CD4-positive, alpha-beta T cell treated with Interleukin-17A for 4 hours (primary cell): ENCODE data around the gene COL13A1.

Source experiments
- DNase-seq: peaks from one replicate; pipeline ENCODE4 v3.0.0-alpha.2; 2020; ENCODE audit warnings: mixed read lengths

The COL13A1 gene

DNA sequence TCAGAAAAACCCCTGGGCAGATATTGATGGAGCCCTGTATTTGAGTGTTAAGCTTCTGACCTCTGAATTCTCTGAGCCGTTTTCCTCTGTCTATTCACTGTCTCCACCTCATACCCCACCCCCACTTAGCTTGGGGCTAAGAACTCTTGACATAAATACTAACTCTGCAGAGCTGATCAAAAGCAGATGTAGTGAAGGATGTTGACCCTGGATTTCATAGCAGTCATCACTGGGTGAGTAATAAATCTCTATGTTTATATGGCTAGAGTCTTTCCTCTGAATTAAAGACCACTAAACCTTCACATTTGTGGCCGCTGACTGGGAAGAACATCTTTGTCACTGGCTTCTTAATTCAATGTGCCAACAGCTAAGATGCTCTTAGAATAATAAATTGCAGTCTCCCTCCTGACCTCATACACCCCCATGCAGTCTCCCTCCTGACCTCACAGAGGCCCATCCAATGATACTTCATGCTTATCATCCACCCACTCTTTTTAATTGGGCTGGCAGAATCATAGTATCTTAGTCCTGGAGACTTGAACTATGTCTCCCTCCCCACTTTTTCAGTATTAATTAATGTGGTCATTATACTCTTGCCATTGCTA is 172.9 kb downstream of the COL13A1 start:
- DNase-seq: no peak

DNA sequence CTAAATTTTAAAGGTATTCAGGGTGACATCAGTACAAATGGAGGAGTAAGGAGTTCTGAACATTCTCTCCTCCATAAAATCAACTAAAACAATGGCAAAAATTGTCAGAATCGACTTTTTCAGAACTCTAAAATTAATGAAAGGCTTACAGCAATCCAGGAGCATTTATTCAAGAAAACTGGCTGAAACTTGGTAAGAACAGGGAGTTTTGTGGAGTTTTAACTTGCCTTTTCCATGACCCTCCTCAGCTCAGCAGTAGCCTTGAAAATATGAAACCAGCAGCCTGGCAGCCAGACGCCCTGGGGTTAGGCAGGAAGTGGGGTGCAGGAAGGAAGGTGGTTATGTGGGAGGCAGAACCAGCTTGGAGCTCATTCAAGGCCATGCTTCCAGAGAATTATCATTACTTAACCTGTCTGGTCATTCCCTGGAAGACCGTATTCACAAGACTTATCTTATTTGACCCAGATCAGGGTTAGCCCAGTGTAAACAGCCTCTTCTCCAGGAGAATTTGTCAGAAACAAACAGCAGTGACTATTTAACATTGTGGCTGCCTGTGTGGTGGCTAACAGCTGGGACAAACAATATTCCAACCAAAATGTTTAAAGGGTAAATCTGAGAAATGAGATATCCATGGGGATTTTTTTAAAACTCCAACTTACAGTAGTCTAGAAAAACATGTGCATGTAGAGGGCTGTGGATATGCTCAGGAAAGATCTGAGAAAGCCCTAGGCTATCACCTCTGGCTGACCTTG is 175.3 kb downstream of the COL13A1 start:
- DNase-seq: no peak

DNA sequence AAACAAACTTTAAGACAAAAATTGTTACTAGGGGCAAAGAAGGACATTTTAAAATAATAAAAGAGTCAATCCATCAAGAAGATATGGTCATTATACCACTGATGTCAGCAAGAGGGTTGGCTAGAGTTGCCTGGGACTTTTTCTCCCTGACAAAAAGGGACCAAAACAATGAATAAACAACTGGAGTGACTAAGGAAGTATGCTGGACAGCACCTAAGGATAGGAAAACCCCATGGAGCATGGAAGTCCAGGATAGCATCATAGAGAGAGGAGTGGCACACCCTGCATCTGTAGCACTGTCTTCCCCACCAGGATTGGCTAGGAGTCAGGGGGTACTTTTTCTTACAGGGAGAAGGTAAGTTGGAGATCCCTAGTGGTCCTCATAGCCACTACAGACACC is 177.5 kb downstream of the COL13A1 start:
- no peak for DNase-seq

DNA sequence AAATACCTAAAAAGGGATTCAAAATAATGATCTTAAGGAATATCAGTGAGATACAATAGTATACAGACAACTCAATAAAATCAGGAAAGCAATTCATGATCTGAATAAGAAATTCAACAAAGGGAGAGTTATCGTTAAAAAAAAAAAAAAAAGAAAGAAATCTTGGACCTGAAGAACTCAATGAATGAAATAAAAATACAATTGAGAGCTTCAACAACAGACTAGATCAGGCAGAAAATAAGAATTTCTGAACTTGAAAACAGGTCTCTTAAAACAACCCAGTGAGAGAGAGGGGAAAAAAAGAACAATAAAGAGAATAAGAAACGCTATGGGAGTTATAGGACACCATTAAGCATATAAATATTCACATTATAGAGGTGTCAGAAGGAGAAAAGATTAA is 179.0 kb downstream of the COL13A1 start:
- no peak for DNase-seq

DNA sequence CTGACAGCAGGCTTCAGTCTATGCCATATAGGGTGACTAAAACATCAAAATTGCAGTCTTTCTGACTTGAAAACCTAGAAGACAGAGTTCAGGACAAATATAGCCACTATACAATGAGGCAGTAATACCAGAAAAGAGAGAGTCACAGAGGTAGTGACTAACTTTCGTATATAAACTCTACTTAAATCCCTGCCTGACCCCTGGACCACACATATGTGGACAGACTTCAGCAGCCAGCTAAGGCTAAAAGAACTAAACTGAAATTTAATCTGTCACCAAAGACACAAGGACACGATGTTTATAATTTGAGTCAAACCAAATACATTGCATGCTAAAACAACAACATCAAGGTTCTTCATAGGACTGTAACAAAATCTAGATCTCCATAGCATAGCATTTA is 186.4 kb downstream of the COL13A1 start:
- no peak for DNase-seq

DNA sequence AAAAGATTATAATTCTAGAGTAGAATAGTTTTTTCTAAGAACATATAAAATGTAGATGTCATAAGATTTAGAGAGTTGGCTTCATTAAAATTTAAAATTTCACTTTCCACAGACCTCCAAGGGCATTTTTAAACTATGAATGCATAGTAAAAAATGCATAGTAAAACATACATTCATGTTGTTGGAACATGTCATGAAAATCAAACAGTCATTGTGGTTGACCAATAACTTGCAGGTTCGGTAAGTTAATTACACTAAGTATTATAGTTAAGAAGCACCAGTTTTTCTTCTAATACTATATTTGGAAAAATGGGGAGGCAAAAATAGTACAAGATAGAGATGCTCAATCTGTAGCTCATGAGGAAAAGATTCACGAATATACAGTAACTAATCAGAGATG is 189.4 kb downstream of the COL13A1 start:
- no peak for DNase-seq

DNA sequence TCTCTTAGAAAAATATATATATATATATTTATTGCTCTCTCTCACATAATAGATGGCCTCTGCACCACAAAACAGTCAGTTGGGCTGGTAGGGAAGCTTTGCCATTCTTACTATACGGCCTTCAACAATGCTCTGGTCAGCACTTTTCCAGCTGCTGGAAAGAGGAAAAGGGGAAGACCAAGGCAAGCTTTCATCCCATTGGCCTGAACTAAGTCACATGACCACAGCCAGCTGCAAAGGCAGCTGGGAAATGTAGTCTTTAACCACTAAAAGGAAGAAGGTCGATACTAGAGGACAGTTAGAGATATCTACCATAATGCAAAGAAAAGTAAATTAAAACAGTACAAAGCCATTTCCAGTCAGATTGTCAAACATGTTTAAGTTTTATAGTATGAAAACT is 192.6 kb downstream of the COL13A1 start:
- DNase-seq: no peak

DNA sequence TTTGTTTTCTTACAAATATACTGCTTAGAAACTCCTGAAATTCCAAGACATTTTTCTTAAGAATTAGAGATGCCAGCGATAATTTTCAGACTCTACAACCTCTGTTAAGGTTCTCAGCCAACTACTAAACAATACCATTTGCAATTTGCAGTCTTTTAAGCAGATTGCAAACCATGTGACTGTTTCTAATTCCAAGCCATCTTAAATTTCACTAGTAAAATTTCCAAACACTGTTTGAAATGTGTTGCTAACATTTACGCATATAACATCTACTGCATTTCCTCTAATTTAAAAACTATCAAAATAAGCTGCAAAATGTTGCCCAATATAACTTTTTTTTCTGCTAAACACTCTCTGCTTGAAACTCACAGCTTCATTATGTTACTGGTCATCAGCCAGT is 194.9 kb downstream of the COL13A1 start:
- no peak for DNase-seq

DNA sequence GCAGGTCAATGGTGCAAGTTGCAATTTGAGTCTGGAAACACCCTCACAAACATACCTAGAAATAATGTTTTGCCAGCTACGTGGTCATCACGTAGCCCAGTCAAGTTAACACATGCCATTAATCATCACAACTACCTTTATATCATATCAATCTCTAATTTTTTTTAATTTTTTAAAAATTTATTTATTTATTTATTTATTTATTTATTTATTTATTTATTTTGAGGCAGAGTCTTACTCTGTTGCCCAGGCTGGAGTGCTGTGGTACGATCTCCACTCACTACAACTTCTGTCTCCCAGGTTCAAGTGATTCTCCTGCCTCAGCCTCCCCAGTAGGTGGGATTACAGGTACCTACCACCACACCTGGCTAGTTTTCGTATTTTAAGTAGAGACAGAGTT is 198.6 kb downstream of the COL13A1 start:
- no peak for DNase-seq

DNA sequence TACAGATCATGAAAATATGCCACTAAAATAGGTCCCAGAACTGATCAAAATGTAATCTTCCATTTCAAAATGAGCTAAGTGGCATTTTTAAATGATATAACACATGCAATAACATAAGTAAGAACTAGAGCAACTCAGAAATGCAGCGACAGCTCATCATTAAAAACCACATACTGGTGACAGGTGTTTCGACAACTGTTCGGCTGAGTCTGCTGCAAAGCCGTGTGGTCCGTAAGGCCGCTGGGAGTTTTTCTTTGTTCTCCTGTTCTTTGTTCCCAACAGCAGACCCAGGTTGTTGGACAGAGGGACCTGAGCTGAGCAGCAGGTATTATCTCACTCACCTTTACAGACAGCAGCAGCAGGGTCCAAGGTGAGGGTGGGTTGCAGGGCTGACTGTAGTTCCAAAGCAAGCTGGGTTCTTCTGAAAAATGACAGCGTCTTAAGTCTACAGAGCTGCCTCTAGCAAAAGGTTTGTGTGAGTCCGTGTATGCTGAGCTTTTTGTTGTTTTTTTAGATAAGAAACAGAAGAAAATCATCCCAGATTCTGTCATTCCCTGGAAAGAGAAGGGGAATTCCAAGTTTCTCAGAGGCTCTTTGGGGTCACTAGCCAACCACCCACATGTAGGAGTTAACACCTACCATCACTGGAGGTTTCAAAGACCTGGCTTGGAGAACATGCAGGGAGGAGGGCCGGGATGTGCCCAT is 205.6 kb downstream of the COL13A1 start:
- no peak for DNase-seq
